ENCODE measurements around the gene IGFBP7. TPM values are rescaled to one million over a fixed set of nuclear protein-coding genes. Genes with fewer than 3 reads are reported as not detected.

IGFBP7 gene
- polyA plus RNA-seq (2011; rRNA removed) (120 and 133 TPM in 2 replicates), polyA plus RNA-seq (2017; fragmentation: RNase III; extraction: RNeasy Plus Mini Kit Qiagen cat#74134 plus additional on column Dnase treatment) (177 to 255 TPM (median 227 TPM) in 3 replicates), polyA minus RNA-seq (2011; rRNA and poly(A)+ RNA removed) (26.4 and 27.2 TPM in 2 replicates)
- polyA plus RNA-seq (2012; cell fraction: cytosol; rRNA removed): 149 and 189 TPM in 2 replicates
- 215 and 294 TPM in 2 replicates for polyA plus RNA-seq (2012; cell fraction: nucleus; rRNA removed)

- FAIRE-seq: no peak
- peak; percentile 79 to 82 for ATAC-seq
- peak within 1 kb of the TSS; percentile 62 for H3K4me2 ChIP-seq
- POLR2A ChIA-PET: interaction anchor here (0.8 kb wide), 1 partner anchor 45 kb away, joined by 3 read pairs; no protein-coding TSS in a partner anchor
- WGBS (ENCODE audit: missing lambda C conversion rate): 7% methylated on average over 16 of the region's 101 CpGs
- TF ChIP-seq JUN (IDR thresholded peaks at IDR 0.05): peak in 1 of 2 experiments; percentile 68; a peak in 2 of 5 replicates
- TF ChIP-seq POLR2A (IDR thresholded peaks at IDR 0.05; ENCODE audit: low read length): peak; percentile 79
- TF ChIP-seq RAD21 (conservative IDR thresholded peaks at IDR 0.05 in 1 of 2, IDR thresholded peaks at IDR 0.05 in 1 of 2): peak in 1 of 2 experiments; percentile 14; a peak in 1 of 5 replicates
- TF ChIP-seq EP300 (IDR thresholded peaks at IDR 0.05): no peak
- H3K4me3 ChIP-seq: peak within 1 kb of the TSS; percentile 86
- CTCF ChIA-PET: interaction anchor here (1.0 to 1.9 kb wide), 3 partner anchors 54 to 73 kb away, joined by 3 to 4 read pairs (median 4); no protein-coding TSS in a partner anchor
- H3K9me3 ChIP-seq: 0 out of 3 replicates have a peak, but pooled peaks cover 4% of the 10 kb centered on the region
- H3K27ac ChIP-seq: peak within 1 kb of the TSS; percentile 81 to 95
- no peak for DNase-seq (ENCODE audit: low read depth in 1 of 2, low spot score in 1 of 2)
- H3K4me1 ChIP-seq: peaks cover 24% of the 10 kb centered on the region
These were observed at the start of gene IGFBP7 for GRCh38 chr4:57109847-57110639. Gene IGFBP7, minus strand, starts transcription at chr4:57110385. Its CDS starts 34 bp downstream, at chr4:57110351.

- TF ChIP-seq CBX2 (IDR thresholded peaks at IDR 0.05; ENCODE audit: borderline replicate concordance, low read depth): no peak
- TF ChIP-seq MAZ (IDR thresholded peaks at IDR 0.05; ENCODE audit: borderline replicate concordance, low read depth, low read length): no peak
- TF ChIP-seq ELK1 (IDR thresholded peaks at IDR 0.05; ENCODE audit: low read depth, low read length): no peak
- no peak for TF ChIP-seq POLR2AphosphoS2 (conservative IDR thresholded peaks at IDR 0.05; ENCODE audit: low read length)
- TF ChIP-seq CBX8 (IDR thresholded peaks at IDR 0.05): no peak
- TF ChIP-seq HMGXB4 (CRISPR knock-in tag; IDR thresholded peaks at IDR 0.05; ENCODE audit: borderline replicate concordance): no peak
- TF ChIP-seq E2F6 (IDR thresholded peaks at IDR 0.05; ENCODE audit: borderline replicate concordance, low read depth): no peak
- POLR2A ChIA-PET: no interaction called here
- H3K4me2 ChIP-seq: no peak overlapping the region
These were observed 49.7 kb upstream of the IGFBP7 start for GRCh38 chr4:57159866-57160265.

GRCh38 chr4:57158762-57159161, 48.6 kb upstream of the IGFBP7 start:
- ChIA-PET CTCF (no interaction called here), POLR2A (no interaction called here)
- FAIRE-seq (no peak), DNase-seq (ENCODE audit: low read depth in 1 of 2, low spot score in 1 of 2) (no peak), ATAC-seq (no peak)
- Histone ChIP-seq H3K9me3 (no peaks in the 10 kb centered on the region), H3K4me3 (no peak overlapping the region), H3K4me2 (no peak overlapping the region), H3K4me1 (peaks cover 26% of the 10 kb centered on the region), H3K27ac (peak overlapping the region in 1 of 2 experiments; percentile 39; a peak in 2 of 6 replicates)
- WGBS (ENCODE audit: missing lambda C conversion rate): 83% methylated on average over 1 of the region's 1 CpG
- no peak for TF ChIP-seq HDAC2 (IDR thresholded peaks at IDR 0.05)

More at GRCh38 chr4:57159866-57160265, 49.7 kb upstream of the IGFBP7 start:
- Histone ChIP-seq H3K4me1 (peaks cover 20% of the 10 kb centered on the region), H3K27ac (no peak overlapping the region), H3K9me3 (no peaks in the 10 kb centered on the region), H3K4me3 (no peak overlapping the region)
- CTCF ChIA-PET: no interaction called here
- DNase-seq (ENCODE audit: low read depth in 1 of 2, low spot score in 1 of 2): no peak
- no peak for ATAC-seq
- no peak for FAIRE-seq
- 64% methylated on average over 1 of the region's 1 CpG for WGBS (ENCODE audit: missing lambda C conversion rate)

- TF ChIP-seq BHLHE40 (IDR thresholded peaks at IDR 0.05; ENCODE audit: low read depth, low read length): no peak
- TF ChIP-seq CTCF (IDR thresholded peaks at IDR 0.05): 0 out of 3 replicates have a peak, but pooled peaks have one; percentile 12
- peak in 1 of 2 experiments; percentile 16; a peak in 1 of 5 replicates for TF ChIP-seq RAD21 (conservative IDR thresholded peaks at IDR 0.05 in 1 of 2, IDR thresholded peaks at IDR 0.05 in 1 of 2)
- ChIA-PET CTCF (interaction anchor here (2.3 kb wide), 1 partner anchor 120 kb away, joined by 7 read pairs; no protein-coding TSS in a partner anchor), POLR2A (no interaction called here)
- no peak overlapping the region for H3K4me2 ChIP-seq
- H3K27ac ChIP-seq: peak overlapping the region in 1 of 2 experiments; percentile 39; a peak in 2 of 6 replicates
- DNase-seq (ENCODE audit: low read depth in 1 of 2, low spot score in 1 of 2) (peak in 1 of 2 experiments; percentile 39), FAIRE-seq (no peak), ATAC-seq (peak; percentile 57 to 79; a peak in 4 of 6 replicates)
- no peak overlapping the region for H3K4me3 ChIP-seq
- no peaks in the 10 kb centered on the region for H3K9me3 ChIP-seq
- peaks cover 26% of the 10 kb centered on the region for H3K4me1 ChIP-seq
- WGBS (ENCODE audit: missing lambda C conversion rate): no CpG with 5 or more reads among the region's 2 CpGs
These were observed 48.0 kb upstream of the IGFBP7 start for GRCh38 chr4:57158221-57158620.
